Measurements from ENCODE around the gene TSSC4. TPM values are rescaled to one million over a fixed set of nuclear protein-coding genes. Genes with fewer than 3 reads are reported as not detected.

The TSSC4 gene
- total and polyA plus RNA-seq, 9 of the 15 experiments (the other 6 are each of a cell fraction or from before 2014, with no cell fraction given): 0.41 to 54.2 (median 11.0) TPM

DNA sequence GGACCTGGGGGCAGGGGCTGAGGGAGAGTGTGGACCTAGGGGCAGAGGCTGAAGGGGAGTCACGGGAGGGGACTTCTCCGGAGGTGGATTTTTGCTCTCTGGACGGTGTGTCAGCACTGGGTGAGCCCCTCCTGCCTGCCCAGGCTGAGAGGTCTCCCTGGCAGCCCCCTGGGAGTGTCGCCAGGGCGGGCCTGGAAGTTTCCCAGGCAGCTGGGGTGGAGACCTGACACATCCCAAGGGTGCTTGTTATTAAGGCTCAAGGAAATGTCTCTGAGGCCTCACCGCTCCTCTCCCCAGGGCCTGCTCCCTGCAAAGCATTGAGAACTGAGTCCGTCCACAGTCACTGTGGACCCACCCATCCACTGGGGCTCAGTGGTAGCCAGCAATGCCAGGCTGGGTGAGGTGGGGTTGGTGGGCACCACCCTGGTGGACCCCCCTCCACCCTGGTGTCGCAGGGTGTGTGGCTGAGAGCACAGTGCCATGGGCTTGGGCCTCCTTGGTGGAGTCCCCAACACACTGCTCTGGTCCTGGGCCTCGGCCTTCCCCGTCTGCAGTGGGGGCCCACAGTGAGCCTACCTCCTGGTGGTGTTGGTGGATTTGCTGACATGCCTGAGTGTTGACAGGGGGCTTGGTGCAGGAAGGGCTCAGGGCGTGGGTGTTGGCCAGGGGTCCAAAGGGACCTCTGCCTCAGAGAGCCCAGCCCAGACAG is 20.9 kb upstream of the TSSC4 start:
- H3K79me2 ChIP-seq (ENCODE audit: control insufficient read depth, insufficient read depth, low read length): peaks cover 63% of the 10 kb centered on the region
- peaks cover 21% of the 10 kb centered on the region for H3K9me1 ChIP-seq (ENCODE audit: control insufficient read depth, insufficient read depth, low read length)
- TF ChIP-seq TAF7 (tag; IDR thresholded peaks at IDR 0.05) (no peak), RBFOX2 (IDR thresholded peaks at IDR 0.05; ENCODE audit: low read depth, low read length) (0 out of 2 replicates have a peak, but pooled peaks have one; percentile 32)
- DNase-seq (ENCODE audit: extremely low read depth in 1 of 4, low spot score in 3 of 4): no peak
- WGBS (ENCODE audit: insufficient coverage, low coverage, missing lambda C conversion rate): 98% methylated on average over 8 of the region's 11 CpGs
- H3K27ac ChIP-seq (ENCODE audit: extremely low read depth, low read depth, low read length): no peak overlapping the region
- H4K20me1 ChIP-seq (replicated peaks; ENCODE audit: control insufficient read depth, insufficient read depth, low read length): peaks cover 47% of the 10 kb centered on the region
- ChIA-PET CTCF (ENCODE audit: low intra/inter-chr PET ratio) (no interaction called here), POLR2A (no interaction called here)
- H3K9me3 ChIP-seq (replicated peaks; ENCODE audit: control insufficient read depth, insufficient read depth, low read depth, low read length): no peaks in the 10 kb centered on the region
- H3K9ac ChIP-seq (ENCODE audit: insufficient read depth in 1 of 2, low read depth in 2 of 2, low read length in 2 of 2): peak overlapping the region in 1 of 2 experiments; percentile 18; a peak in 1 of 4 replicates
- intact Hi-C loops (cut with micrococcal nuclease) (no loop called here), in situ Hi-C loops (cut with MboI) (no loop called here)
- BruUV-seq (replicated peaks): TSS peak; percentile 45
- peaks cover 22% of the 10 kb centered on the region; the same call in 2 of the 3 replicates for H3K36me3 ChIP-seq (ENCODE audit: control insufficient read depth, insufficient read depth, low read length)
- H3K4me1 ChIP-seq (replicated peaks in 1 of 2; ENCODE audit: control insufficient read depth in 2 of 2, insufficient read depth in 2 of 2, low read length in 2 of 2): peaks cover 19 to 74% of the 10 kb centered on the region in 2 experiments; a peak in 4 of 5 replicates
- no peak for FAIRE-seq
- H3K4me2 ChIP-seq (ENCODE audit: insufficient read depth, low read length): no peak overlapping the region
- no peak overlapping the region for H3K4me3 ChIP-seq
- H3K27me3 ChIP-seq (ENCODE audit: control insufficient read depth in 2 of 2, insufficient read depth in 2 of 2, low read length in 2 of 2): no peaks in the 10 kb centered on the region
- no peak for ATAC-seq
- H2AFZ ChIP-seq (ENCODE audit: low read depth, low read length): no peak overlapping the region

DNA sequence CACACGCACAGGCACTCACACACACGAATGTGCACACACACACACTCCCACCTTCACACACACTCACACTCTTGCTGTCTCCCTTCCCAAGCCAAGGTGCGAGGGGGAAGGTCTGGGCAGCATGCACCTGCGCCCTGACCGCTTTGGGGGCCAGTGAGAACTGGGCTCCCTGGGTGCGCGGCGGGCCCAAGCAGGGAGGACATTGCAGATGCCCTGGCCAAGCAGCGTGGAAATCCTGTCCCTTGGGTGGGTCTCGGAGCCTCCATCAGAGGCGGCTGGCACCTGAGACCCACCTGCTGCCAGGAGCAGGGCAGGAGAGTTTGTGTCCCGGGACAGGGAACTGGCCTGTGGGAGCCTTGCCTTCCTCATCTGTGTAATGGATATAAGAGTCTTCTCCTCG is 20.2 kb upstream of the TSSC4 start:
- Histone ChIP-seq H4K20me1 (replicated peaks; ENCODE audit: control insufficient read depth, insufficient read depth, low read length) (peaks cover 54% of the 10 kb centered on the region), H3K9me3 (replicated peaks; ENCODE audit: control insufficient read depth, insufficient read depth, low read depth, low read length) (no peaks in the 10 kb centered on the region), H3K4me2 (ENCODE audit: insufficient read depth, low read length) (no peak overlapping the region), H3K79me2 (ENCODE audit: control insufficient read depth, insufficient read depth, low read length) (peaks cover 71% of the 10 kb centered on the region), H2AFZ (ENCODE audit: low read depth, low read length) (no peak overlapping the region), H3K9ac (ENCODE audit: insufficient read depth in 1 of 2, low read depth in 2 of 2, low read length in 2 of 2) (no peak overlapping the region), H3K4me1 (replicated peaks in 1 of 2; ENCODE audit: control insufficient read depth in 2 of 2, insufficient read depth in 2 of 2, low read length in 2 of 2) (peaks cover 20 to 80% of the 10 kb centered on the region in 2 experiments; a peak in 4 of 5 replicates), H3K4me3 (no peak overlapping the region), H3K27ac (ENCODE audit: extremely low read depth, low read depth, low read length) (no peak overlapping the region), H3K36me3 (ENCODE audit: control insufficient read depth, insufficient read depth, low read length) (peaks cover 30% of the 10 kb centered on the region; the same call in 2 of the 3 replicates), H3K9me1 (ENCODE audit: control insufficient read depth, insufficient read depth, low read length) (peaks cover 27% of the 10 kb centered on the region), H3K27me3 (ENCODE audit: control insufficient read depth in 2 of 2, insufficient read depth in 2 of 2, low read length in 2 of 2) (no peaks in the 10 kb centered on the region)
- intact Hi-C loops (cut with micrococcal nuclease) (no loop called here), in situ Hi-C loops (cut with MboI) (no loop called here)
- WGBS (ENCODE audit: insufficient coverage, low coverage, missing lambda C conversion rate): 87% methylated on average over 9 of the region's 13 CpGs
- FAIRE-seq (no peak), DNase-seq (ENCODE audit: extremely low read depth in 1 of 4, low spot score in 3 of 4) (no peak), ATAC-seq (no peak)
- no peak for TF ChIP-seq PPARD (CRISPR knock-in tag; IDR thresholded peaks at IDR 0.05)
- peak; percentile 10; the same call in 1 of the 2 replicates for TF ChIP-seq RBFOX2 (IDR thresholded peaks at IDR 0.05; ENCODE audit: low read depth, low read length)
- CTCF ChIA-PET (ENCODE audit: low intra/inter-chr PET ratio): no interaction called here
- POLR2A ChIA-PET: no interaction called here
- BruUV-seq (replicated peaks): no TSS peak

Measured in K562 (cell line).